ENCODE results near the gene TM4SF18.

- no peak for TF ChIP-seq YY1 (IDR thresholded peaks at IDR 0.05; ENCODE audit: insufficient read depth, insufficient read length)
- TF ChIP-seq SUZ12 (IDR thresholded peaks at IDR 0.05; ENCODE audit: extremely low read depth, insufficient read depth, insufficient read length) = no peak
These were observed 17.7 kb downstream of the TM4SF18 start for GRCh38 chr3:149315694-149316093.

Measured in NT2/D1 (cell line).